Measurements from ENCODE around the gene TSPAN10.
A peak's percentile ranks its signal among the peaks of the same experiment; 100 is the strongest.

TSPAN10 gene

DNA sequence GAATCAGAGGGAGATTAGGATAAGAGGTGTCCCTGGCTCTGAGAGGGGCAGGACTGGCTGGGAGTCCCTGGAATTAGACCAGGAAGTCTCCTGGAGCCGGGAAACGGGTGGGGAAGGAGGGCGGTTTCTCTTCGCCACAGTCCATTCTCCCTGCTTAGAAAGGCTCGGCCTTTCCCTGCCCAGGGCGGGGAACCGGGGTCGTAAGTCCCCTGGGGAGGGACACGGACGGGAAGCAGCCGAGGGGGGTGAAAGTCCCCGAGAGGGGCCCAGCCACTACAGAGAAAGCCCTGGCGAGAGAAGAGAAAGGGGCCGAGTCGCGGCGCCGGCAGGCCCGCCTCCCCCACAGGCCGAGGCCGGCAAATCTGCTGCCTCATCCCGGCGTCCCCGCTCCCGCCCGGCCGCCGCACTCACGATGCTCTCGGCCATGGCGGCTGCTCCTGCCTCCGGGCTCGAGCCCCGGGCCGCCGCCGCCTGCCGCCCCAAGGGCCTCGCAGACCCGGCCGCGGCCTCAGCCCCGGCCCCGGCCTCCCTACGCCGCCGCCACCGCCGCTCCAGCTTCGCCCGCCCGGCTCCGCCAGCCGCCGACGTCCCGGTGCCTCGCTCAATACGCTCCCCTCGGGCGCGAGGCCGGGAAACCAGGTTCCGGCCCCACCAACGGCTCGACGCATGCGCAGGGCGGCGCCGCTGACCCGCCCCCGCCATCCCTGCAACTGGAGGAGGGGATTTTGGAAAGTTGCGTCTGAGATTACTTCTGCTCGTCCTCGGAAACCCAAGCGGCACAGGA lies at the start of gene TSPAN10, which contains the start of gene NPLOC4:
Gene TSPAN10, plus strand, starts transcription at position 692 of the 784 bp plus-strand sequence. CDS start 5,217 bp downstream, outside the sequence.
Gene NPLOC4, minus strand, starts transcription at position 608 of the 784 bp plus-strand sequence. Its CDS starts 182 bp downstream, at position 426.
- no peaks in the 10 kb centered on the region for H3K9me3 ChIP-seq (ENCODE audit: control insufficient read depth, insufficient read depth, low read length)
- peak within 1 kb of the TSS; percentile 88 for H3K9ac ChIP-seq (ENCODE audit: low read depth, low read length)
- H3K4me3 ChIP-seq (ENCODE audit: low read depth, low read length) = peak within 1 kb of the TSS; percentile 97
- H3K36me3 ChIP-seq (ENCODE audit: control insufficient read depth, insufficient read depth, low read length) = no peaks in the 10 kb centered on the region
- H3K4me1 ChIP-seq (ENCODE audit: control insufficient read depth, insufficient read depth, low read length) = no peaks in the 10 kb centered on the region
- H3K27me3 ChIP-seq (ENCODE audit: control insufficient read depth, insufficient read depth, low read length) = no peaks in the 10 kb centered on the region

DNA sequence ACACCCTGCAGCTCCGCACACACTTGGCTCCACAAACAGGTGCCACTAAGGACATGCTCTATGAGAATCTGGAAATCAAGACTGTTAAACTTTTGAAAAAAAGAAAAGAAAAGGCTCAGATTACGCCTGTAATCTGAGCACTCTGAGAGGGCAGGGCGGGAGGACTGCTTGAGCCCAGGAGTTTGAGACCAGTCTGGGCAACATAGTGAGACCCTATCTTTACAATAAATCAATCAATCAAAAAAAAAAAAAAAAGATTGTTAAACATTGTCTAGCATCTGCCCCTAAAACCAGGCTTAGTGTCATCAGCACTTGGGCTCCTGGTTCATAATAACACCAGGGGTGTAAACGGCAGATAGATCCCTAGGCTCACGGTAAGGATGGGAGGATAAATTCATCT lies 47.4 kb upstream of the TSPAN10 start:
- Histone ChIP-seq H3K36me3 (ENCODE audit: control insufficient read depth, insufficient read depth, low read length) (peaks cover 46% of the 10 kb centered on the region), H3K4me1 (ENCODE audit: control insufficient read depth, insufficient read depth, low read length) (no peaks in the 10 kb centered on the region), H3K9ac (ENCODE audit: low read depth, low read length) (no peak overlapping the region), H3K27me3 (ENCODE audit: control insufficient read depth, insufficient read depth, low read length) (no peaks in the 10 kb centered on the region), H3K4me3 (ENCODE audit: low read depth, low read length) (no peak overlapping the region), H3K9me3 (ENCODE audit: control insufficient read depth, insufficient read depth, low read length) (no peaks in the 10 kb centered on the region)

DNA sequence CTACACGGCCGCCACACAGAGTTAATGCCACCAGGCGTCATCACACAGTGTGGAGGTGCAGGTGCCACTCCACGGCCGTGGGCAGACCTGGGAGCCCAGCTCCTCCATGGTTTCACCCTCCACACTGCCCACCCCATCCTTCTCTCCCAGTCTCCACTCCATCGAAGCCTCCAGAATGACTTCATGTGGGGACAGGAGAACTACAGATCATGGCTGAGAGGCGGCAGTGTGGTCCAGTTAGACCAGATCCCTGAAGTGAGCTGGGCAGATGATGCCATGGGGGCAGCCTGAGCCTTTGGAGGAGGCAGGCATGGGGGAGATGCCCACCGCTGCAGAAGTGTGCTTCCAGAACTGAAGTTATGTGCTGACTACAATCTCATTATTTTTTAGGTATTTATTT lies 46.9 kb upstream of the TSPAN10 start:
- peaks cover 50% of the 10 kb centered on the region for H3K36me3 ChIP-seq (ENCODE audit: control insufficient read depth, insufficient read depth, low read length)

DNA sequence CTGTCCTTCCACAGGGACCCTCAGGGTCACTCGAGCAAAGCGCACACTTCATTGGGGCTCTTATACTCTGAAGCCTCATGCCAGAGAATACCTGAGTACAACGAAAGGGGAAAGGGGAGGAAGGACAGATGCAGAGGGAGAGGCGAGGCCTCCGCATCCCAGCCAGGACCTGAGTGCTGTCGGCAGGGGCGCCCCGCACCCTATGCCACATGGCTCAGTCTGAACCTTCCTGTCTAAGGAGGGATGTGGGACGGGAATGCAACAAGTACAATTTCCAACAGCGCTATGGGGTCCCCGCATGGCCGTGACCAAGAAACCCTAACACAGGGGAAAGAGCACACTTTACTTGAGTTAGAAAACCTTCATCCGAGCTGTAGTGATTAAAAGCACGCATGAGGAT lies 45.0 kb upstream of the TSPAN10 start:
- H3K9ac ChIP-seq (ENCODE audit: low read depth, low read length) = no peak overlapping the region
- no peaks in the 10 kb centered on the region for H3K9me3 ChIP-seq (ENCODE audit: control insufficient read depth, insufficient read depth, low read length)
- no peaks in the 10 kb centered on the region for H3K4me1 ChIP-seq (ENCODE audit: control insufficient read depth, insufficient read depth, low read length)
- H3K27me3 ChIP-seq (ENCODE audit: control insufficient read depth, insufficient read depth, low read length) = no peaks in the 10 kb centered on the region
- H3K4me3 ChIP-seq (ENCODE audit: low read depth, low read length) = no peak overlapping the region
- H3K36me3 ChIP-seq (ENCODE audit: control insufficient read depth, insufficient read depth, low read length) = peaks cover 42% of the 10 kb centered on the region

More for the DNA sequence above, 46.9 kb upstream of the TSPAN10 start:
- H3K9me3 ChIP-seq (ENCODE audit: control insufficient read depth, insufficient read depth, low read length) = no peaks in the 10 kb centered on the region
- H3K27me3 ChIP-seq (ENCODE audit: control insufficient read depth, insufficient read depth, low read length) = no peaks in the 10 kb centered on the region
- H3K4me1 ChIP-seq (ENCODE audit: control insufficient read depth, insufficient read depth, low read length) = no peaks in the 10 kb centered on the region
- no peak overlapping the region for H3K4me3 ChIP-seq (ENCODE audit: low read depth, low read length)
- H3K9ac ChIP-seq (ENCODE audit: low read depth, low read length) = no peak overlapping the region

DNA sequence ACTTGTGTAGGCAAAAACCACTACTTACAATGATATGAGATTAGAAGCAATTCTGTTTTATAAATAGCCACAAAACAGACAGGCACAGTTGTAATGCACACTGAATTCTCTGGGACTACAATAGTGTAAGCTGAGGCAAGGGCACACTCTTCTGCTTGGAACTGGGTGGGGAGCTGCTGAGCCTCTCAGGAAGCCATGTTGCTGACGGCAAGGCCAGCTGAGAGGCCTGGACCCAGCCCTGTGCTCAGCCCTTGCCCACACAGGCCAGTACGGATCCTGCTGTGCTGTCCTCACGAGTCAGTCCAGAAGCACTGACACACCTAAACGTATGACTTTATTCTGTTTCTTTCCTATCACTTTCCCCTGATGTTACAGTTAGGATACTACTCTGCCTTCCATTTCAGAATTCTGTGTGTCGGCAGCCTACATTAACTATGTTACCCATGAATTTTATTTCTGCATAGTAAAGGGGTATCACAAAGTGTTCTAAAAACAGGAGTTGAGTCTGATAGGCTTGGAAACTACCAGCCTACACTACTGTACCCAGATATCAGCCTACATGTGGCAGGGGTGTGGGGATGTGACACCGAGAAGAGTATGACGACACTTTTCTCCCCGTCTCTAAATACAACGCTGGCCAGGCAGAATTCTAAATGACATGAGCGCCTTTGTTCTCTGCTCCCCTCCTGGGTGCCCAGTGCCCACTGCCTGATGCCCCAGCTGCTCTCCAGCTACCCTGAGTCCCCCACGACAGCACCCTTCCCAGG lies 43.7 kb upstream of the TSPAN10 start:
- Histone ChIP-seq H3K4me1 (ENCODE audit: control insufficient read depth, insufficient read depth, low read length) (no peaks in the 10 kb centered on the region), H3K9me3 (ENCODE audit: control insufficient read depth, insufficient read depth, low read length) (no peaks in the 10 kb centered on the region), H3K9ac (ENCODE audit: low read depth, low read length) (no peak overlapping the region)

DNA sequence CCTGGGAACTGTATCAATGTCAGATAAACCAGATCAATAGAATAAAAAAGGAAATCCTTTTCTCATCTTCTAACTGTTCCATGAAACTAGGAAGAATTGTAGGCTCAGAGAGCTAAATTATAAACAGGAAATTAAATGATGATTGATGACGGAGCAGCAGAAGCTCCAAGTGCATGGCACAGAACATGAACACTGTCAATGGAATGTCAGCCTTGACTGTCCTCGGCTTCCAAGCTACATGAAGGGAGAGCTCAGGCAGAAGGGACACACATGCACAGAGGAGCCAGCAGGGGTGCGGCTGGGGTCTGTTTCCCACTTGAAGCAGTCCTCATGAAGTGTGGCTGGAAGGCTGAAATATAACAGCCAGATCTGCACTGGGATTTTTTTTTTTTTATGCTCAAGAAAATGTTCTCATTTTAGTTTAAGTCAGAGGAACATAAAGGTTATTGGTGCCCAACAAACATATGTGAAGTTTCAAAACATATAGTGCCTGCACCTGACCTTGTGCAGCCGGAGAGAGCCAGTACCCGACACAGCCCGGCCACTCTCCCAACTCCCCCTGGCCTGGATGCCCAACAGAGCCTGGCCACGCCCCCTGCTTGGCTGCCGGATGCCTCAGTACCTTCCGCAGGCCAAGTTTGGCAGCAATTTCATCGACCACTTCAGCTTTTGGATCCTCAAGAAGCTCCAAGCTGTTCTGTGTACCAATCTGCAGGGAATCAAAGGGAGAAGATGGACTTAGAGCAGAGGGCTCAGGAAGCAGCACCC lies 37.1 kb upstream of the TSPAN10 start:
- peaks cover 42% of the 10 kb centered on the region for H3K36me3 ChIP-seq (ENCODE audit: control insufficient read depth, insufficient read depth, low read length)
- no peaks in the 10 kb centered on the region for H3K4me1 ChIP-seq (ENCODE audit: control insufficient read depth, insufficient read depth, low read length)
- H3K9ac ChIP-seq (ENCODE audit: low read depth, low read length) = no peak overlapping the region
- no peaks in the 10 kb centered on the region for H3K9me3 ChIP-seq (ENCODE audit: control insufficient read depth, insufficient read depth, low read length)
- no peak overlapping the region for H3K4me3 ChIP-seq (ENCODE audit: low read depth, low read length)
- H3K27me3 ChIP-seq (ENCODE audit: control insufficient read depth, insufficient read depth, low read length) = no peaks in the 10 kb centered on the region

More for the DNA sequence above, 43.7 kb upstream of the TSPAN10 start:
- Histone ChIP-seq H3K4me3 (ENCODE audit: low read depth, low read length) (no peak overlapping the region), H3K27me3 (ENCODE audit: control insufficient read depth, insufficient read depth, low read length) (no peaks in the 10 kb centered on the region), H3K36me3 (ENCODE audit: control insufficient read depth, insufficient read depth, low read length) (peaks cover 38% of the 10 kb centered on the region)

DNA sequence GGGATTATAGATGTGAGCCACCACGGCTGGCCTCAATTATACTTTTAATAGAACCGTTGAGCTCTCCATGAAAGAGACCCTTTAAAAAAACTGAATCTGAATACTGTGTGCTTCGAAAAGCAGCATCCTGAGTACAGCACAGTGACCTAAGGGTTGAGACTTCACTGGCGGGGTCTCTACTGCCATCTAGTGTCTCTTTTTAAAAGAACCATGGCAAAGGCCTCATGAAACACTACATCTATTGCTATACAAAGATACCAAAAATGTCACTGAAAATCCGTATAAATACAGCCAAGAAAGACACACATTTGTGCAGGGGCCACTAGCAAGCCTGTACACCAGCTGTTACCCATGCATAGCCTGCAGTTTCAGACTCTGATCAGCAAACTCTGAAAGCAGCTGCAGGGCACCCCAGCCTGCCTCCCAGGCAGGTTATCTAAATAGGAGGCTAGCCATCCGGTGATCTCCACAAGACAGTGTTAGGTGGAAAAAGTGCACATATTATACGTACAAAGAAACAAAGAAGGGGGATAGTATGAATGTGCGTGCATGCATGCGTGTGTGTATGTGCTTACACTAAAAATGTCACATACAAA lies 35.4 kb upstream of the TSPAN10 start:
- Histone ChIP-seq H3K4me1 (ENCODE audit: control insufficient read depth, insufficient read depth, low read length) (no peaks in the 10 kb centered on the region), H3K4me3 (ENCODE audit: low read depth, low read length) (no peak overlapping the region), H3K9me3 (ENCODE audit: control insufficient read depth, insufficient read depth, low read length) (no peaks in the 10 kb centered on the region), H3K9ac (ENCODE audit: low read depth, low read length) (no peak overlapping the region), H3K27me3 (ENCODE audit: control insufficient read depth, insufficient read depth, low read length) (no peaks in the 10 kb centered on the region), H3K36me3 (ENCODE audit: control insufficient read depth, insufficient read depth, low read length) (peaks cover 45% of the 10 kb centered on the region)

DNA sequence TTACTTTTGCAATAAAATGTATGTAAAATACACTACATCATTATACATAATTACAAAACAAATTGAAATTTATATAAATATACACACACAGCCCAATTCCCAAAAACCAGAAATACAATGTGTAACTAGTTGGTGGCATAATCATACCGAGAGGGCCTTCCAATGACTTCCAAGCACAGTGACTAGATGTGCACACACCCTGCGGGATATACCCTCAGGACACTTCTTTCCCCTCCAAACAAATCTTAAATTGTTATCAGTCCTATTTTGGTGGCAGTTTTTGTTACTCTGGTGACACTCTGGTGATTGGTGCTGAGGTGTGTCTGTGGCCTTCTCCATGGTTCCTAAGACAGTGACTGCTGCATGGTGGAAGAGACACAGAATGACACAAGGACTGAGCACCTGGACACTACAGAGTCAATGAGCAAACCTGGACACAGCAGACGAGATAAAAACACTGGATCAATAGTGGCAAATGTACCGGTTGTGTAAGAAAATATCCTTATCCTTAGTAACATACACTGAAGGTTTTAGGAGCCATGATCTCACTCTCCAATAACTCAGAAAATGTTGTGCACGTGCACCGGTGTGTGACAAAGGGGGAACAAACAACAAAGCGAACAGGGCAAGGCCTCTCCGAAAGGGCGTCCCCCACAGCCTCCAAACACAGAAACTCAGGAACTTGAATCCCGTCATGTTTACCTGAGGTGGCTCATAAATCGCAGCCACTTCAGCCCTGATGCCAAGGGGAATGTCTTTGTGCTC lies 33.0 kb upstream of the TSPAN10 start:
- no peaks in the 10 kb centered on the region for H3K9me3 ChIP-seq (ENCODE audit: control insufficient read depth, insufficient read depth, low read length)
- no peaks in the 10 kb centered on the region for H3K27me3 ChIP-seq (ENCODE audit: control insufficient read depth, insufficient read depth, low read length)
- H3K4me3 ChIP-seq (ENCODE audit: low read depth, low read length) = no peak overlapping the region
- no peak overlapping the region for H3K9ac ChIP-seq (ENCODE audit: low read depth, low read length)
- H3K36me3 ChIP-seq (ENCODE audit: control insufficient read depth, insufficient read depth, low read length) = peaks cover 38% of the 10 kb centered on the region
- H3K4me1 ChIP-seq (ENCODE audit: control insufficient read depth, insufficient read depth, low read length) = no peaks in the 10 kb centered on the region

DNA sequence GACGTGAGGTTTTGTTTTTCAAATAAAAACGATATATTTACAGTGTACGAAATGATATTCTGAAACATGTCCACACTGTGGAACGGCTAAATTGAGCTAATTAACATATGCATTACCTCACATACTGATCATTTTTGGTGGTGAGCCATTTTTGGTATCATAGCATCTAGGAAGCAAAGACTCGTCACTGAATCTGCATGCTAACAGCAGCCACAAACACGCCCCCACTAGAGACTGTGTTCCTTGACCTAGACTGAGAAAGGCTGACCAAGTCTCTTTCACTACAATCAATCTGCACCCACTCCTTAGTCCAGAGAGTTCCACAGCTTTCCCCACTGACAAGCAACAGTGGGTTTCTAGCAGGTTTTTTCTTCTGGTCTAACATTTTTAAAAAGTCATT lies 29.6 kb upstream of the TSPAN10 start:
- Histone ChIP-seq H3K27me3 (ENCODE audit: control insufficient read depth, insufficient read depth, low read length) (no peaks in the 10 kb centered on the region), H3K4me1 (ENCODE audit: control insufficient read depth, insufficient read depth, low read length) (no peaks in the 10 kb centered on the region), H3K9me3 (ENCODE audit: control insufficient read depth, insufficient read depth, low read length) (no peaks in the 10 kb centered on the region), H3K9ac (ENCODE audit: low read depth, low read length) (no peak overlapping the region), H3K36me3 (ENCODE audit: control insufficient read depth, insufficient read depth, low read length) (peaks cover 28% of the 10 kb centered on the region), H3K4me3 (ENCODE audit: low read depth, low read length) (no peak overlapping the region)

DNA sequence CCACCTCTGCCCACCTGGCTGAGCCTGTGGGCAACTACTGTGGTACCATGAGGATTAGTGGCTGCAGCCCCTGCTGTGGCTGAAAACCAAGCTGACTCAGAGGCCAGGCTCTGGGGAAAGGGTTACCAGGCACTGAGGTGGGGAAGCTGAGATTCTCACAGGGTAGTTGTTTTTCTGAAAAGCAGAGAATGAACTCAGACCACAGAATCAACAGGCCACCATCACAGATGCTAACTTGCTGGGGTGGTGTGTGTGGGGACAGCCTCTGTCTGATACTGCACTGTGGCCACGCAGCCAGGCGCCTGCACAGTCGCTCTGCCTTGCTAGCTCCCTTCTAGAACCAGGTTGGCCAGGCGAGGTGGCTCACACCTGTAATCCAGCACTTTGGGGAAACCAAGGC lies 28.9 kb upstream of the TSPAN10 start:
- Histone ChIP-seq H3K4me3 (ENCODE audit: low read depth, low read length) (no peak overlapping the region), H3K4me1 (ENCODE audit: control insufficient read depth, insufficient read depth, low read length) (no peaks in the 10 kb centered on the region), H3K36me3 (ENCODE audit: control insufficient read depth, insufficient read depth, low read length) (peaks cover 32% of the 10 kb centered on the region), H3K27me3 (ENCODE audit: control insufficient read depth, insufficient read depth, low read length) (no peaks in the 10 kb centered on the region), H3K9ac (ENCODE audit: low read depth, low read length) (no peak overlapping the region), H3K9me3 (ENCODE audit: control insufficient read depth, insufficient read depth, low read length) (no peaks in the 10 kb centered on the region)

DNA sequence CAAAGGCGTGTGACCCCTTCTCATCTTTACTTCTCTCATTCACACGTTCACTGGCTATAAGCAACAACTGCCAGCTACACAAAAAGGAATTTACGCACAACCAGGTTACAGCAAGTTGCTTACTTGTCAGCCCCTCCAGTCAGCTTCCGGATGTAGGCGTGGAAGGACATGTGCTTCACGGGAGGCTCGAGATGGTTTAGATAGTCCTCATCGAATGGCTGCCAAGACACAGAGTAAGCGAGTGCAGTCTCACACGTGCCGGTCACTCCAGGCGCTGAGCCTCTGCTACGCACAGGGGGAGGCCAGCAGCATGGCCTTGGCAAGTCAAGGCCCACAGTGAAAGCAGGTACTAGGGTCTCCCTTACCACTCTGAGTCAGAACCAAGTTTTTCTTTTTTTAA lies 28.4 kb upstream of the TSPAN10 start:
- no peaks in the 10 kb centered on the region for H3K9me3 ChIP-seq (ENCODE audit: control insufficient read depth, insufficient read depth, low read length)

More for the DNA sequence above, 28.4 kb upstream of the TSPAN10 start:
- Histone ChIP-seq H3K9ac (ENCODE audit: low read depth, low read length) (no peak overlapping the region), H3K36me3 (ENCODE audit: control insufficient read depth, insufficient read depth, low read length) (peaks cover 30% of the 10 kb centered on the region), H3K4me3 (ENCODE audit: low read depth, low read length) (no peak overlapping the region), H3K27me3 (ENCODE audit: control insufficient read depth, insufficient read depth, low read length) (no peaks in the 10 kb centered on the region), H3K4me1 (ENCODE audit: control insufficient read depth, insufficient read depth, low read length) (no peaks in the 10 kb centered on the region)
